ENCODE results near the gene ARFRP1.

DNA sequence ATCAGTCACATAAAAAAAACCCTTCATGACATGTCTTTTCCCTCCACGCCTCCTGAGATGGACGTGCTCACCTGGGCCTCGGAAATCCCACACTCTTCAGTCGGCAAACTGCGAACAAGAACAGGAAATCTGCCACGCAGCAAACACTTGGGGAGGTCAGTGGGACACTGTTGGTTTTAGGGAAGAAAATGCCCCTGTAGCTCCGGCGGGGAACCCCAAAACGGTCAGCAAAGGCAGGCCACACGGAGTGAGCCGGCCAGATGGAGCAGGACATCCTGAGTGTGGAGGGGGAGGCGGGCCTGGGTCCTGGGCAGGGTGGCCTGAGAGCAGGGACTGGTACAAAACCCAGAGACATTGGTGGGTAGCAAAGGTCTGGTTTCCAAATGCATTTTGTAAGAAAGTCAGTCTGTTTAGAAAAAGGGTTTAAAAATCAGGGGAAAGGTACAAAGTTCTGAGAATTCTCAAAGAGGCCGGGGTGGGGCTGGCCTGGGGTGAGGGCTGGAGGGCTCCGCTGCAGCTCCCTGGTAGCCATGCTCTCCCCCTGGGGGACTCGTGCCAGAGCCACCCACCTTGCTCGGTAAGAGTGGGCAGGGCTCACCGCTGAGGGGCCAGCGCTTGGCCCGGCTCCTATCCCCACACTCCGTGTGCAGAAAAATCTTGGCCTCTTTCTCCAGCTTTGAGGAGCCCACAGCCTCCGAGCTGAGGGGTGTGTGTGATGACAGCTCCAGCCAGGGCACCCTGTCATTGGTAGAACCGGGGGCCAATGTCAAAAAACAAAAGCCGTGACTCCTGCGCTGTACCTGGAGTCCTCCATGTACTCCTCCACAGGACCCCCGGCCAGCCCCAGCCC, 37.0 kb upstream of the ARFRP1 start:
- no peak for TF ChIP-seq SUZ12 (IDR thresholded peaks at IDR 0.05; ENCODE audit: extremely low read depth, insufficient read depth, insufficient read length)
- no peak for TF ChIP-seq YY1 (IDR thresholded peaks at IDR 0.05; ENCODE audit: insufficient read depth, insufficient read length)
- no peak for TF ChIP-seq ZNF274 (IDR thresholded peaks at IDR 0.05; ENCODE audit: low read depth, low read length)
